Liver (tissue), 9 donors: ENCODE data around the gene PDE4D. TPM values are rescaled to one million over a fixed set of nuclear protein-coding genes. Genes with fewer than 3 reads are reported as not detected.

ENCODE experiments used
- DNase-seq: peaks from one replicate; pipeline ENCODE4 v3.0.0-alpha.2; 2017; ENCODE audit warnings: low spot score
- H3K27ac ChIP-seq, 2 donors: one replicate each; pipeline ENCODE4 v1.7.0; 2013; ENCODE audit warnings: inconsistent platforms in 2 of 2, low read length in 2 of 2, control low read depth in 1 of 2, low read depth in 1 of 2, mild to moderate bottlenecking in 1 of 2
- H3K27me3 ChIP-seq, 4 donors: one replicate each; pipeline versions ENCODE4 v1.6.1 to v1.7.0; 2013; ENCODE audit warnings: low read length in 3 of 4, inconsistent platforms in 1 of 4, mild to moderate bottlenecking in 1 of 4, moderate library complexity in 1 of 4; ENCODE audit not compliant: control insufficient read depth in 4 of 4, insufficient read depth in 4 of 4
- H3K36me3 ChIP-seq, 4 donors: one replicate each; pipeline versions ENCODE4 v1.6.1 to v1.7.0; 2013; ENCODE audit warnings: low read length in 3 of 4, mild to moderate bottlenecking in 3 of 4, low read depth in 1 of 4, moderate library complexity in 1 of 4; ENCODE audit not compliant: control insufficient read depth in 4 of 4, insufficient read depth in 3 of 4
- H3K4me1 ChIP-seq, 4 donors: one replicate each; pipeline versions ENCODE4 v1.6.1 to v1.7.0; 2013; ENCODE audit warnings: low read length in 3 of 4, mild to moderate bottlenecking in 3 of 4, moderate library complexity in 1 of 4; ENCODE audit not compliant: control insufficient read depth in 4 of 4, insufficient read depth in 4 of 4
- H3K4me3 ChIP-seq, 3 donors: one replicate each; pipeline versions ENCODE4 v1.6.1 to v1.7.0; 2013; ENCODE audit warnings: low read length in 3 of 3, control low read depth in 1 of 3, low read depth in 1 of 3, mild to moderate bottlenecking in 1 of 3
- H3K9ac ChIP-seq, 2 donors: one replicate each; pipeline ENCODE4 v1.7.0; 2013; ENCODE audit warnings: low read length in 2 of 2, mild to moderate bottlenecking in 2 of 2, moderate library complexity in 2 of 2, control low read depth in 1 of 2, low read depth in 1 of 2
- H3K9me3 ChIP-seq, 4 donors: one replicate each; pipeline versions ENCODE4 v1.6.1 to v1.7.0; 2013; ENCODE audit warnings: low read length in 3 of 4; ENCODE audit not compliant: control insufficient read depth in 4 of 4
- ATF3 ChIP-seq: IDR thresholded peaks from 2 replicates; pipeline ENCODE4 v1.6.1; 2016; ENCODE audit warnings: antibody characterized with exemption
- CTCF ChIP-seq: fragments of 150-350 bp; IDR thresholded peaks from 2 replicates; pipeline ENCODE4 v1.5.1; 2017; ENCODE audit warnings: improper control_type of control experiment, low read depth, low read length; ENCODE audit not compliant: missing input control
- EGR1 ChIP-seq, 2 donors: IDR thresholded peaks; 2 replicates each; pipeline ENCODE4 v1.6.1; 2016 to 2018; ENCODE audit warnings: antibody characterized with exemption in 2 of 2, low read depth in 2 of 2
- FOXA1 ChIP-seq: IDR thresholded peaks from 2 replicates; pipeline ENCODE4 v1.6.1; 2016; ENCODE audit warnings: antibody characterized with exemption
- FOXA2 ChIP-seq: IDR thresholded peaks from 2 replicates; pipeline ENCODE4 v1.6.1; 2016; ENCODE audit warnings: antibody characterized with exemption
- GABPA ChIP-seq, 2 donors: IDR thresholded peaks in 1 of 2; conservative IDR thresholded peaks in 1 of 2; 2 replicates each; pipeline ENCODE4 v1.6.1; 2016; ENCODE audit warnings: antibody characterized with exemption in 2 of 2, mild to moderate bottlenecking in 1 of 2, moderate library complexity in 1 of 2
- HNF4A ChIP-seq, 2 donors: conservative IDR thresholded peaks; 2 replicates each; pipeline ENCODE4 v1.6.1; 2016; ENCODE audit warnings: antibody characterized with exemption in 2 of 2, mild to moderate bottlenecking in 2 of 2
- HNF4G ChIP-seq: IDR thresholded peaks from 2 replicates; pipeline ENCODE4 v1.6.1; 2016; ENCODE audit warnings: antibody characterized with exemption
- JUND ChIP-seq, 2 donors: IDR thresholded peaks; 2 replicates each; pipeline ENCODE4 v1.6.1; 2016; ENCODE audit warnings: antibody characterized with exemption in 2 of 2
- MAX ChIP-seq: IDR thresholded peaks from 2 replicates; pipeline ENCODE4 v1.6.1; 2016; ENCODE audit warnings: antibody characterized with exemption
- NR2F2 ChIP-seq: IDR thresholded peaks from 2 replicates; pipeline ENCODE4 v1.6.1; 2016; ENCODE audit warnings: antibody characterized with exemption
- RAD21 ChIP-seq, 2 donors: IDR thresholded peaks; 2 replicates each; pipeline ENCODE4 v1.6.1; 2016; ENCODE audit warnings: antibody characterized with exemption in 2 of 2, mild to moderate bottlenecking in 2 of 2
- REST ChIP-seq: IDR thresholded peaks from 2 replicates; pipeline ENCODE4 v1.6.1; 2016; ENCODE audit warnings: antibody characterized with exemption, mild to moderate bottlenecking
- RXRA ChIP-seq, 2 donors: IDR thresholded peaks; 2 replicates each; pipeline ENCODE4 v1.6.1; 2017 to 2018; ENCODE audit warnings: antibody characterized with exemption in 2 of 2, mild to moderate bottlenecking in 1 of 2
- SP1 ChIP-seq: IDR thresholded peaks from 2 replicates; pipeline ENCODE4 v1.6.1; 2018; ENCODE audit warnings: antibody characterized with exemption, mild to moderate bottlenecking
- TAF1 ChIP-seq: conservative IDR thresholded peaks from 2 replicates; pipeline ENCODE4 v1.6.1; 2016; ENCODE audit warnings: antibody characterized with exemption, mild to moderate bottlenecking
- YY1 ChIP-seq: IDR thresholded peaks from 2 replicates; pipeline ENCODE4 v1.6.1; 2016; ENCODE audit warnings: antibody characterized with exemption, mild to moderate bottlenecking
- ZBTB33 ChIP-seq: IDR thresholded peaks from 2 replicates; pipeline ENCODE4 v1.6.1; 2016; ENCODE audit warnings: antibody characterized with exemption
- WGBS: extraction: QIAGEN DNeasy Blood & Tissue Kit; methylation state at CpG from one replicate; pipeline ENCODE4 v1.1.7; 2013; 5-methylcytosine and 5-hydroxymethylcytosine counted together
- polyA plus RNA-seq, 2 donors: library from polyadenylated mRNA; stranded (reverse) in 1 of 2; unstranded in 1 of 2; fragments of 200-250 nt in 1 of 2; fragments of >200 nt in 1 of 2; fragmentation: Nextera tagmentation in 1 of 2; extraction: Ambion mirVana in 1 of 2; gene quantifications; one replicate each; pipeline versions ENCODE4 v1.2.1 to v1.2.3, GENCODE V29; 2013 to 2015
- total RNA-seq, 2 donors: library from RNA; depleted of rRNA; stranded (reverse); fragments of >200 nt; gene quantifications; one replicate each; pipeline ENCODE4 v1.2.3, GENCODE V29; 2014
- donor health status: healthy.
- donor health status: healthy.
- donor health status: healthy.
- donor health status: healthy.
- donor health status: healthy.

Gene PDE4D
- total and polyA plus RNA-seq, 4 donors = 0.67 to 11.9 (median 6.5) TPM

GRCh38 chr5:59291941-59292340 is 601.6 kb downstream of the PDE4D start (continued):
- TF ChIP-seq HNF4A (conservative IDR thresholded peaks at IDR 0.05) = no peak
- TF ChIP-seq JUND (IDR thresholded peaks at IDR 0.05) = no peak
- no peak for TF ChIP-seq NR2F2
- TF ChIP-seq MAX = no peak
- TF ChIP-seq ATF3 = no peak
- no peak for TF ChIP-seq RXRA (IDR thresholded peaks at IDR 0.05)
- no peak for TF ChIP-seq YY1

- no peak overlapping the region for H3K4me3 ChIP-seq
- H3K27ac ChIP-seq = no peak overlapping the region
- no peaks in the 10 kb centered on the region for H3K9me3 ChIP-seq
- H3K9ac ChIP-seq = no peak overlapping the region
- H3K4me1 ChIP-seq = no peaks in the 10 kb centered on the region
- no peak for TF ChIP-seq FOXA2
- WGBS = 82% methylated on average over 2 of the region's 2 CpGs
- no peak for DNase-seq
- no peaks in the 10 kb centered on the region for H3K36me3 ChIP-seq
- no peaks in the 10 kb centered on the region for H3K27me3 ChIP-seq
Measured at GRCh38 chr5:59287884-59288283, 605.6 kb downstream of the PDE4D start.

GRCh38 chr5:59287361-59287760 is 606.2 kb downstream of the PDE4D start:
- DNase-seq = no peak

More at GRCh38 chr5:59287361-59287760, 606.2 kb downstream of the PDE4D start:
- Histone ChIP-seq H3K27me3 (no peaks in the 10 kb centered on the region), H3K36me3 (no peaks in the 10 kb centered on the region), H3K4me3 (no peak overlapping the region), H3K9ac (no peak overlapping the region), H3K4me1 (no peaks in the 10 kb centered on the region), H3K27ac (no peak overlapping the region), H3K9me3 (no peaks in the 10 kb centered on the region)
- WGBS = 94% methylated on average over 3 of the region's 3 CpGs
- TF ChIP-seq HNF4G (no peak), MAX (no peak), NR2F2 (no peak), CTCF (no peak), GABPA (IDR thresholded peaks at IDR 0.05 in 1 of 2, conservative IDR thresholded peaks at IDR 0.05 in 1 of 2) (no peak), HNF4A (conservative IDR thresholded peaks at IDR 0.05) (no peak), JUND (IDR thresholded peaks at IDR 0.05) (no peak), FOXA1 (no peak), REST (no peak), ZBTB33 (no peak), RXRA (IDR thresholded peaks at IDR 0.05) (no peak), EGR1 (IDR thresholded peaks at IDR 0.05; ENCODE audit: low read depth in 2 of 2) (no peak), SP1 (no peak), FOXA2 (no peak), TAF1 (no peak), YY1 (no peak), ATF3 (no peak), RAD21 (IDR thresholded peaks at IDR 0.05) (no peak)
